GM18508 (cell line): Measurements from ENCODE around the gene DAGLA.

Experiments
- ATAC-seq: cut with Tn5 transposase; IDR thresholded peaks from one replicate; pipeline ENCODE4 v1.9.1; 2021; ENCODE audit warnings: moderate number of reproducible peaks; ENCODE audit not compliant: insufficient read depth, unreplicated experiment

Gene DAGLA

DNA sequence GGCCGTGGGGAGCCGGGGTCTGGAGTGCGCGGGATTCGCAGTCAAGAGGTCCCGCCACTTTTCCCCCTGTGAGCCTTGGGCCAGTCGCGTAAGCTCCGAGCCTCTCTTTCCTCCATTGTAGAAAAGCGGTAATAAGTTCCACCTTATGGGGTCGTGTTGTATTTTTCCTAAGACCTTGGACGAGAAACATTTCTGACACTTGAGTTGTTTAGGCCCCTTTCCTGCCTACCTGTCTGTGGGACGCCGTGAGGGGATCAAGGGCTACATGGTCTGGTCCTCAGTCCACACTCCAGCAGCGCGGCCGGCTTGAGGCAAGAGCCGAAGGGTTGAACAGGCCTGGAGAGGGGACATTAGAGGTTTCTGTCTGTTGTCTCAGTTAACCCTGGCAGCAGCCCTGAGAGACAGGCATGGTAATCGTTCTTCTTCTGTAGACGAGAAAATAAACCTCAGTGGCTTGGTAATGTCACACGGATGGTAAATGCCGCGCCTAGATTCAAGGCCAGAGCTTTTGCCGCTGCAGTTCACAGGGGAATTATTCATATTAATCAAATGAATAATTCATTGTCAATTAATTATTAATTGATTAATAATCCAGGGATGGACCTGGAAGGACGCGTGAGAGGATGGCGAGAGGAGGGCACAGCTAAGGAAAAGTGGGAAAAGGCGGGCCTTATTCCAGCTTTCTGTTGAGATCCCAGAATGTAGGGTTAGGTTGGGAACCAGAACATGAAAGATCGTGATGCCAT lies 113.1 kb downstream of the DAGLA start:
- no peak for ATAC-seq

DNA sequence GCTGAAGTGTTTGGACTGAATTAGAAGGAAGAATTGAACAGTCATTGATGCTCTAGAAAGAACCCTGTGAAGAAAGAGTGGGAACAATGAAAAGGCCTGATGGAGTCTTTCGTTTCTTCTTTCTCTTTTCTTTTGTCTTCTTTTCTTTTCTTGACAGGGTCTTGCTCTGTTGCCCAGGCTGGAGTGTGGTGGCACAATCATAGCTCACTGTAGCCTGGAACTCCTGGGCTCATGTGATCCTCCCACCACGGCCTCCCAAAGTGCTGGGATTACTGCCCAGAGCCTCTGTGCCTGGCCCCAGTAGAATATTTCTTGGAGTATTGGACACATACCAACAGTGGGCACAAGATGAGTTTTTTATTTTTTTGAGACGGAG lies 113.6 kb downstream of the DAGLA start:
- no peak for ATAC-seq

- ATAC-seq, result no peak
These were observed 114.4 kb downstream of the DAGLA start for GRCh38 chr11:61794579-61794978.

DNA sequence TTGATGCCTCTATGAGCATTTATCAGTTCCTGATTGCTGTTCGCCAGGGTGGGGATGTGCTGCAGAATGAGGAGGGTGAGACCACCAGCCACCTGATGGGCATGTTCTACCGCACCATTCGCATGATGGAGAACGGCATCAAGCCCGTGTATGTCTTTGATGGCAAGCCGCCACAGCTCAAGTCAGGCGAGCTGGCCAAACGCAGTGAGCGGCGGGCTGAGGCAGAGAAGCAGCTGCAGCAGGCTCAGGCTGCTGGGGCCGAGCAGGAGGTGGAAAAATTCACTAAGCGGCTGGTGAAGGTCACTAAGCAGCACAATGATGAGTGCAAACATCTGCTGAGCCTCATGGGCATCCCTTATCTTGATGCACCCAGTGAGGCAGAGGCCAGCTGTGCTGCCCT lies 115.3 kb downstream of the DAGLA start:
- ATAC-seq, result no peak

DNA sequence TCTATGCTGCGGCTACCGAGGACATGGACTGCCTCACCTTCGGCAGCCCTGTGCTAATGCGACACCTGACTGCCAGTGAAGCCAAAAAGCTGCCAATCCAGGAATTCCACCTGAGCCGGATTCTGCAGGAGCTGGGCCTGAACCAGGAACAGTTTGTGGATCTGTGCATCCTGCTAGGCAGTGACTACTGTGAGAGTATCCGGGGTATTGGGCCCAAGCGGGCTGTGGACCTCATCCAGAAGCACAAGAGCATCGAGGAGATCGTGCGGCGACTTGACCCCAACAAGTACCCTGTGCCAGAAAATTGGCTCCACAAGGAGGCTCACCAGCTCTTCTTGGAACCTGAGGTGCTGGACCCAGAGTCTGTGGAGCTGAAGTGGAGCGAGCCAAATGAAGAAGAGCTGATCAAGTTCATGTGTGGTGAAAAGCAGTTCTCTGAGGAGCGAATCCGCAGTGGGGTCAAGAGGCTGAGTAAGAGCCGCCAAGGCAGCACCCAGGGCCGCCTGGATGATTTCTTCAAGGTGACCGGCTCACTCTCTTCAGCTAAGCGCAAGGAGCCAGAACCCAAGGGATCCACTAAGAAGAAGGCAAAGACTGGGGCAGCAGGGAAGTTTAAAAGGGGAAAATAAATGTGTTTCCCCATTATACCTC lies 115.8 kb downstream of the DAGLA start:
- no peak for ATAC-seq
